Endometrial microvascular endothelial cells (primary cell): ENCODE measurements around the gene TRIB2. TPM values are rescaled to one million over a fixed set of nuclear protein-coding genes. Genes with fewer than 3 reads are reported as not detected.

Experiments used
- in situ Hi-C: cut with HindIII; loops from 2 replicates; pipeline ENCODE4 v1.10.0; 2017; ENCODE audit warnings: low sequenced_read_pairs, low pct_unique_long_range_greater_than_20kb; ENCODE audit errors: inconsistent ontology term
- total RNA-seq: library from RNA; depleted of rRNA; stranded (reverse); fragments of >200 nt; gene quantifications from one replicate; pipeline ENCODE4 v1.2.3, GENCODE V29; 2015; ENCODE audit errors: inconsistent ontology term

The TRIB2 gene
- total RNA-seq, 1 donor from 2014 or later = 26.5 TPM

DNA sequence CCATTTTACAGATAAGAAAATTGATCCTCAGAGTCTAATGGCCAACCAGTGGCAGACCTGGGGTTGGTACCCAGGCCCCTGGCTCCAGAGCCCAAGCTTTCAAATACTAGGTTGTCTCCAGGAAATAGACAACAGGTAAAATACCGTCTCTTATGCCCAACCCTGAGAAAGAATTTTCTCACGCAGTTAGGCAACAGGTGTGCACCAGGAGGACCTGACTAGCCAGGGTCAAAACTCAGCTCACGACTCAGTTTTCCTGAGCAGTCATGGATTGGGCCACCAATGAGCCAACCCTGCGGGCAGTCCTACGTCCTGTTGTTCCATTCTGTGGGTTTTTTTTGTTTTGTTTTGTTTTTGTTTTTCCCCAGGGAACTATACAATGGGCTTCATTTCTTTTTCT, 13.5 kb downstream of the TRIB2 start:
- in situ Hi-C loops = no loop called here

DNA sequence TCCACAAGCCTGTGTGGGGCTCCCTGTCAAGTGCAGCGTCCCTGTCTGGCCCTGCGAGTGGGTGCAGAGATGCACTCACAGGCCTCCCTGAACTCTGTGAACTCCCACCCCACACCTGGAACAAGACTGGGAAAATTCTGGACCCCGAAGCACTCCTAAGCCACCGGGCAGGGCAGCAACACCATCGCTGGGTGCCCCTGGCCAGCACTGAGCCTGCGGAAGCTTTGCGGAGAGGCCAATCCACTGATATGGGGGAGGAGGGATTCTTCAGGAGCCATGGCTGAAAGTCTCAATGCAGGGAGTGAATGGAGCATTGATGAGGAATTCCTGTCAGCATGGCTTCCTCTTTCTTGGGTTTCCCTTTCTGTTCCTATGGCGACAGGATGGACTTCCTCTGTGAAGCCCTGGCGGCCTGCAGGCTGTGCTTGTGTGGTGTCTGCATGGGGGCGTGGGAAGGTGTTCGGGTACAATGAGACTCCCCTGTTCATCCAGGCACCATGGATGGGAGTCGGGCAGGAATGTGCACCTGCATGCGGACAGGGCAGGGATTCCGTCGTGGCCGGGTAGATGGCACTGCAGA, 15.1 kb downstream of the TRIB2 start:
- in situ Hi-C loops = no loop called here

DNA sequence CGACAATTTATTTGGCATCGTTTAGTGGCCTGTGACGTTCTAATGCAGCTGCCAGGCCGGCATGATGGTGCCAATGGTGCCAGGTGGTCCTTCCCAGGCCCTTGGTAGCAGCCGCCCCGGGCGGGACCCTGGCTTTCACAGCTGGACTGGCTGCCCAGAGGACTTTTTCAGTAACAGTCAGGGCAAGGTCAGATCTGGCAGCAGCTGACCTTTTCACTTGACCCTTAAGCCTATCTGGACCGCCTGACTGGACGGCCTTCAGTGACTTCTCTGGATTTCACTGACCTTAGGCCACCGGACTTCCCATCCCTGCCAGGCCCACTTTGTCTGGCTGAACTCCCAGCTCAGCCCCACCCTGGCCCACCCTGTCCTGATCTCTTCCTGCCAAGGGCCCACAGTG, 15.9 kb downstream of the TRIB2 start:
- in situ Hi-C loops = no loop called here

DNA sequence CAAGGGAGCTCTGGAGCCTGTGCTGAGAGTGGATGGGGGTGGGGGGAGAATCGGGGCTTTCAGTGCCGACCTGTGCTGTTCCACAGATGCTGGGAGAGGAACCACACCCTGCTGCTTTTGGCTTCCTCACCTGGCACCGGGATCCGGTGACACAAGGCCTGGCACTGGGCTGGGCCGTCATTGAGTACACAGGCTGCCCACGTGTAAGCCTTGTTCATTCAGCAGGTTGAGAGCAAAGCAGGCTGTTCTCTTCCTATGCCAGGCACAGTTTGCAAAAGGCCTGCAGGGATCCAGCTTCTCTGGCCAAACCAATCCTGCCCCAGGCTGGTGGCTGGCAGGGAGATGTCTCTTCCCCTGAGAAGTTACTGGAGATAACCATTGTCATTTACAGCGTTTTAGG, 17.1 kb downstream of the TRIB2 start:
- in situ Hi-C loops = no loop called here

DNA sequence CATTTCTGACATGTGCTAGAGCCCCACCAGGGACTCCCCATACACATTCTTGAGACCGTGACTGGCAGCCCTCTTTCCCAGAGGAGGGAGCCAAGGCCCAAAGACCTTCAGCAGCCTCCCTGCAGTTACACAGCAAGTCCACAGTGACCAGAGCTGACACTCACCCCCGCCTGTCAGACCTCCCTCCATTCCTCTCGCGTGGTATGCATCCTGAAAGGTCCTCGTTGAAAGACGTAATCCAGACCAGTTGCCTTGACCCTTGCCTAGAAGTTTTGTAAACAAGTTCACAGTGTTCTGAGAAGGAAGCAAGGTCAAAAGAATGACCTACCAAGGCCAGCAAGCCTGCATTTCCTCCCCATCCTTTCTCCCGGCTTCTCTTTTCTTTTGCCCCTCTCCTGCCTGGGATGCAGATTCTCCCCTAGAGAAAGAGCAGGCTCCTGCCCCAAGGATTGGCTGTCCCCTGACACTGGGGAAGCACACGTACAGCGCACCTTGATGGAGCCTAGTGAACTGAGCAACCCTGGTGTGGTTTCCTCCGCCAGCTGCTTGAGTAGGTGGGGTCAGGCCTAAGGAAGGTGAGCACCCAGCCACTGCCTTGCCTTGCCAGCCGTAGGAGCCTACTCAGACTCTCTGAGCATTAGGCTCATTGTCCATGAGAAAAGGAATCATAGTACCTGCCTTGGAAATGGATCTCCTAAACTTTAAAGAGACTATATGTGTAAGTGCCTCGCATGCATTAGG, 18.3 kb downstream of the TRIB2 start:
- in situ Hi-C loops = no loop called here

DNA sequence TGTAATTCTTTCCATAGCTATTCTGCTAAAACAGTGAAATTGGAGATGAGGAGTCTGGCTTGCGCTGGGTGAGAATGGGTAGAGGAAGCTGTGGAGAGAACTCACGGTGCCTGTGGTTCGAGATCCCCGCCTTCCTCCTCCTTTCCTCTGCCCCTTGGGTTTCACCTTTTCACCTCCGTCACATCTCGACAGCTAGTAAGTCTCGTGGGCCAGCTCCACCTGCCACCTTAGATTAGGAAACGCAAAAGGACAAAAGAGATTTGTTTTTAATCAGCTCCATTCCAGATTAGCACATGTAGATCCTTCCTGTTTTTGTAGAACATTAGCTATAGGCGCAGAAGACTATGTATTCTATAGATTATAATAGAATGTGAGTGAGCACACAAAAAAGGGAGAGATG, 20.6 kb downstream of the TRIB2 start:
- in situ Hi-C loops = no loop called here

DNA sequence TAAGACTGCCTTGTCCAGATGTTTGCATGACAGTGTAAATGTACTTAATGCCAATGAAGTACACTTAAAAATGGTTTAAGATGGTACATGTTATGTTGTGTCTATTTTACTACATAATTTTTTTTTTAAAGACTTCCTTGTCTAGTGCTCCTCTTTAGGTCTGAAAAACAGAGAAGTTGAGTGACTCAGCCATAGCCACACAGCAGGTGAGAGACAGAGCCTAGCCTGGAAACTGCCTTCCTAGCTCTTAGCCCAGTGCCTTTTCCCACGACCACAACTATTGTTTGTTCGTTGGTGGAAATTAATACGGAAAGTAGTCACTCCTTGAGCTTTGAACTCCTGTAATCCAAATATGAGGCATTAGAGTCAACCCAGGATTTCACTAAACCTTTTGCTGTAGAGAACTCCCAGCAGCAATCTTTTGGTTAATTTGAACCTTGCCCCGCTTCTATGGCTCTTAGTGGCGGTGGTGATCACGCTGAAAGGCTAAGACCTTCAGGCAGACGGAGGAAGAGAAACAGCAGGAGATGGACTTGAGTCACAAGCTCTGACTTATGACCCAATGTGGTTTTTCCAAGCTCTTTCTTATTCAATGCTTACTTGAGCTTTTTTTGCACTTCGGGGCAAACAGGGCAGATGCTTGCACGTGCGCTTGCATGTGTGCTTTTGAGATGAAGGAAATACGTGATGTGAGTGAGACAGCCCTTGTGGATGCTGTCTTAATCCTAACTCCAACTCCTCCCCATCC, 21.2 kb downstream of the TRIB2 start:
- in situ Hi-C loops = no loop called here

DNA sequence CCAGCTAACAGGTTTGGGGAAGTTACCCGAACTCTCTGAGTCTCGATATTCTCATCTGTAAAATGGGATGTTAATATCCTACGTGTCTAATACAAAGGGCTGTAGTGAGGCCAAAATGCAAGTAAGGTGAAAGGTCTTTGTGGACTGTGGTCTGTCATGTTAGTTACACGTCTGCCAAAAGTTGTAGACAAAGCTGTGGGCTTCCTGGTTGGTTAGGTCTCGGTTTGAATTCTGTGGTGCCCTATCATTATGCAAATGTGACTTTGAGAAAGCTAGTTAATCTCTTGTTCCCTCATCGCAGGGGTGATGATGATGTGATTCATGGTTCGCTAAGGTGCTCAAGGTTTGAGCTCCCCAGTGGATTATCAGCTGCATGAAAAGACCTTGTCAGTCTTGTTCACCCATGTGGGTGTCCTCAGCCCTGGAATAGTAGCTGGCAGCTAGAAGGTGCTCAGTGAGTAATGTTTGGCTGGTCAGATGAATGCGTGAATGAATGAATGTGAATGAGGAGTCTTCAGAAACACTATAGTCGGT, 23.1 kb downstream of the TRIB2 start:
- in situ Hi-C loops = no loop called here

DNA sequence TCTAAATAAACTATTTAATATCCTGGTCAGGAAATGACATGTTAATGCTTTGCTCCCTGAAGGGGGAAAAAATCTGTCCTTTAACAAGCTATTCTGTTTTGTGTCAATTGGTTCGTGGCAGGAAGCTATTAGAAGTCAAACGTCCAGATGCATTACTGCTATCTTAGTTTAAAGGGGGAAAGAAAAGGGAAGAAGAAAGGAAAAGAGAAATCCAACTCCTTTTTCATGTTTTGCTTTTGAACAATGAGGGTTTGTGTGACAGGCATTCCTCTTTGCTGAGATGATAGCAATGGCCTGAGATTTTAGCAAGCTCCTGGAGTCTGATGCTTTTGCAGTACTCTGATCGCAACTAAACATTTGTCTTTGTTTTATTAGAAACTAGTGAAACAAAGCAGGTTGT, 24.6 kb downstream of the TRIB2 start:
- in situ Hi-C loops = no loop called here

DNA sequence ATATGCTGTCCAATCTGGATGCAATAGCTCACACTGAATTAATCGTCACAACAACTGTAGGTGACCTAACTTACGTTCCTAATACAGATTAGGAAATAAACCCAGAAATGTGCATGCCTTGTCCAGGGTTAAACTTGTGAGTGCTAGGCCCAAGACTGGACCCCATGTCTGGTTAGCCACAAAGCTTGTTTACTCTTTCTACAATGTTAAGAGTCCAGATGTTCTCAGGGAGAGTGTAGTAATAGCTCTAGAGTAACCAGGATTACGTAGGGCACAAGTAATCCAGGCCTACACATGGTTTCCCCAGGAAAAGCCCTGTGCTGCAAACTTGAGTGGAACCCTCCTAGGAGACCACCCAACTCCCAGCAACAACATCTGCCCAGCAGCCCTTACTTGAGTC, 26.2 kb downstream of the TRIB2 start:
- in situ Hi-C loops = no loop called here

DNA sequence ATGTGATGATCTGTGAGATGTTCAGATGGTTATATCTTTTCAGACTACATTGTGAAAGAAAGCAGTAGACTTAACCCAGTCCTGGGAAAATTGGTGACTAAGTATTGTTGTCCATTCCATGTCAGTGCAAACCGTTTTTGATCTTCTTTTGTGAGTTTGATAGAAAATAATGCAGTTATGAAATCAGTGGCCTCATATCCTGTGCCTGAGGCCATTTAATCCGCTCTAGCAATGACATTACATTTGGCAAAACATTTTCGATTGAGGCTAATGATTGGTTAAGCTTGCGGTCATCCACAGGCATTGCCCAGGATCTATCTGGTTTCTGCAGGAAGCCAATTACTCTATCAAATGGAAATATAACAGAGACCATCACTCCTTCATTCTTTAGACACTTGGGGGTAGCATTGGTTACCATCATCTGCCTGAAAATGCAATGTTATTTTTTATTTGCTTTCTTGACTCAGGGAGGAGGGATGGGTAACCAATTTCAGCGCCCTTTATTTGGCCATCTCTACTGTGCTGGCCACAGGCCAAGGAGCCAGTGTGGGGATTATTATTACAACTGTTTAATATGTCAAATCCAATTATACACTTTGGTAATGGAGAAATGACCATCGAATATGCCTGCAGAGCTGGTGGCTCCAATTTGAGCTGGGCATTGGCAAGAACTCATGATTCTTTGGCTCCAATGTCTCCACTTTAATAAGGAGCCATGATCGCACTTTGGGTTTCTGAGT, 33.6 kb downstream of the TRIB2 start:
- in situ Hi-C loops = no loop called here

DNA sequence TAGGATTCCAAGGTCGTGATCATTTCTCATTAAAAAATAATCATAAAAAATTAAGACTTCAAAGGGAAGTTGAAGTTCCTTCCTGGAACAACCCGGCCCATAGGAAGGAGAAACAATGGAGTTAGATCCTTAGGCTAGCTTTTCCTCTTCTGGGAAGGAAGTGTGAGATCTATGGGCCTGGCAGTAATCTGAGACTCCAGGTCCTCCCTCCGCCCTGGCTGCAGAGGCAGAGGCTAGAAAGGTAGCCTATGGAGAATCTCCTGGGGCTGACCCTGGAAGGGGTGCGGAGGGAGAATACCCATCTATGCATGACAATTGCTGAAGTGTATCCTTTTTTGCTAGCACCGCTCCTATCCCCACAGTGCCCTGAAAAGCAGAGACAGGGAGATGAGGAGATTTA, 37.9 kb downstream of the TRIB2 start:
- in situ Hi-C loops = no loop called here

DNA sequence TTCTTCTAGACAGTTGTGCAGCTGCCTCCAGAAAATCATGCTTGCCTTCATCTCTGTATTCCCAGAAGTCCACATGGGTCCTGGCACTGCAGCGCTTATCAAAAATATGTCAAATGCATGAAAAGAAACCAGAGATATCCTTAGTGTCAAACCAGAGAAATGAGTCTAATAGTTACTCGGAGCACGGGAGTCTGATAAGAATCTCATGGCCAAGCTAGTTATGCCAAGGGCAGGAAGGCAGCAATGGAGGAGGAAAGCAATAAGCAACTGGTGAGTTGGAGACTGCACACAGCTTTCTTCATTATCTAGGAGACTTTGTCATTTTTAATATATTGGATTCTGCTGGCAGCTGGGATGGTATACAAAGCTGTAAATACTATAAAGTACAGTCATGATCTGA, 38.6 kb downstream of the TRIB2 start:
- in situ Hi-C loops = no loop called here

DNA sequence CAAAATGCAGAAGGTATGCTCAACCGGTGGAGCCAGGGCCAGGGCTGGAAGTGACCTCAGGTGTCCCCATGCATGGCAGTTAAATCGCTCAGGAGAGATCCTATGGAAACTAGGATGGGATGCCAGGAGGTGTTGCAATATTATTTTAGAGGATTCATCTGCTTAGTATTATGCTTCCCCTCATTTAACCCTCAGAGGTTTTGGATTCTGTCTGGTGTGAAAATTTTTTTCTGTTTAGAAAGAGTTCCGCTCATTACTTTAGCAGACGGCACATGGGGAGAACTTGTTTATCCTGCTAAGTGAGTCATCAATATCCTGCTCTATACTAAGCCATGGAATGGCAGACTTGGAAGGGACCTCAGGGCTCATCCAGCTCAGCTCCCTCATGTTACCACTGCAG, 42.5 kb downstream of the TRIB2 start:
- in situ Hi-C loops = no loop called here

DNA sequence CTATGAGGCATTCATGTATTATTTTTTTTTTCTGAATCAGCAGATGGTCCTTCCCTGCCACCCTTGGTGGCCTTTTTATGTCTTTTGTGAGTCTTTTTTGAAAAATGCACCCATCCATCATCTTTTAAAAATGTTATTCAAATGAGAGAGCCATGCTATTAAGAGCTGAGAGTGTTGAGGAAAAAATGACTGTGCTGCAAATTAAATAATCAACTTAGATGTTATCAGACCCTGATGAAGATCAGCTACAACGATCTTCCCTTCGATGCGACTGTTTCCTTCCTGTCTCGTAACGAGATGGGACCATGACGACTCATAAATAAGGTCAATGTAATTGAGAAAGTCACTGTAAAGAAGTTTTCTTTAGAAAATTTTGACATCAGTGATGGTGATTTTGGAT, 44.4 kb downstream of the TRIB2 start:
- in situ Hi-C loops = no loop called here

DNA sequence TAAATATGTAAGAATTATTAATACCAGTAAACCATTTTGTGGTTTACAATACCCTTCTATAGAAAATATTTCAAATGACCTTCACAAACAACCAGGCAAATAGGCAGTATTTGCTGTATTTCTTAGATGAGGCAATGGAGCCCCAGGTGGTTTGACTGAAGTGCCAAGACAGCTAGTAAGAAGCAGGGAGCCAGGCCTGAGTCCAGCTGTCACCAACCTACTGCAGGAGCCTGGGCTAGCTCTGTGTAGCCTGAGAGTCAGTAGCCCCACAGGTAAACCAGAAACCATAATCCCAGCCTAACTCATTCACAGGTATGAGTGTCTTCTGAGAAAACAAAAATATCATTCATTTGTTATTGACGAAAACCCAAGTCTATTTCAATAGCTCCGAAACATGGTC, 45.6 kb downstream of the TRIB2 start:
- in situ Hi-C loops = no loop called here

DNA sequence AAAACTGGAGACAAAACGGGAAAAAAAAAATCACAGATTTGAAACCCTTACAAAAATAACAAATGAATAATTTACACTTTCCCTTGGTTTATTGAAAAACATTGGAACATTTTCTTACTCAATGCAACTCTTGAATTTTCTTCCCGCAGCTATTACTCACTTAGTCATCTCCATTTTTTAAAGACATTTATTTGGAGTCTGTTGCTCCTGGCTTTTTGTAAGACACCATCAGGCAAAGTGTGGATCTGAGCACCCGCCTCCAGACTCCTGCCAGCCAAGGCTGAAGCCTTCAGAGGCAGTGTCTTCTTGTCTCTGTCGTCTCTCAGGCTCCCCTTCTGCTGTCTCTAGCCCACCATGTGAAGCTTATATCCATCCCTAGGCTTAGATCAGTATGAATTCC, 46.2 kb downstream of the TRIB2 start:
- in situ Hi-C loops = no loop called here

DNA sequence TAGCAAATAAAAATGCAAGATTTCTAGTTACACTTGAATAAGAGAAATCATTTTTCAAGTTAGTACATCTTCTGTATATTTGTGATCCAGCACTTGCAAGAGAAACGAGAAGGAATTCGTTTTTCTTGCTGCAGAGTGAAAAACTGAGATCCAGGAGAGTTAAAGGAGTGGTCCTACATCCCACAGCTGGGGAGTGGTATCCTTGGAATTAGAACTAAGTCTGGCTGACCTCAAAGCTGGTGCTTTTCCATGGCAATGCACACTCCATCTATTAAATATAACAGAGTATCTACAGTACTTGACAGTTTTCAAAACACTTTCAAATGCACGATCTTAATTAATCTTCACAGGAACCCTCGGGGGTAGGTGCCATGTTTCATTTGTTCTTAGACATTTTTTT, 46.8 kb downstream of the TRIB2 start:
- in situ Hi-C loops = no loop called here

DNA sequence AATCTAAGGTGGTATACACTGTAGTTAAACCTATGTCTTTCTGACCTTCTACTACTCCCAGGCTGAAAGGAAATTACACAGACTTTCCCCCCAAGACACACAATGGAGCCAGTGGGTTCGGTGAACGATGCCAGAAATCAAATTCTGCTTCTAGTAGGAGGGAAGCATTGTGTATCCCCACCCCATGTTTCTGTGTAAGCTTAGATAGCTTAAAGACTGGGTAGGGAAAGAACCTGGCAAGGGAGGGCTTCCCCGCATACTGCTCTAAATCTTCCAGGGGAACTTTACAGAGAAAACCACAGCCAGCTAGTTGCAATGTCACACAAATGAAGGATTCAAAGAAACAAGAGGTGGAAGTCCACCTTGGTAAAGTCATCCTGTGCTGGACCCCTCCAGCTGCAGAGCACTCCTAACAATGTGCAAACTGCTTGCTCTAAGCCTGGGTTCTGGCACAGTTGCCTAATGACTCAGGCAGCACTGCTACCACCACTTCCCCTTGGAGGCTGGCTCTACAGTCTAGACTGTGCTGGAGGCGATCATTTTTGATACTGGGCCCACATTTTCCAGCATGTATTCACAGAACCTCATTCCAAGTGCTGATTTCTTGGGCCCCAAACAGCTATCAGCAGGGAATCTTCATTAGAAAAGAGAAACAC, 47.5 kb downstream of the TRIB2 start:
- in situ Hi-C loops = no loop called here
